Measurements from ENCODE around the gene CORT.
"Not testable (repeated sequence)": the region's sequence is repeated elsewhere in the genome, so short reads cannot be mapped to it uniquely, and the experiment has no call there.

Gene CORT

GRCh38 chr1:10440305-10440704, 9.5 kb upstream of the CORT start:
- DNase-seq, result no peak

- no peak for DNase-seq
Measured at GRCh38 chr1:10440794-10441193, 9.0 kb upstream of the CORT start.

GRCh38 chr1:10444248-10444647, 5.6 kb upstream of the CORT start:
- DNase-seq, result no peak

GRCh38 chr1:10444795-10445397, 4.9 kb upstream of the CORT start:
- DNase-seq, result no peak

- DNase-seq, result no peak
Measured at GRCh38 chr1:10446790-10447422, 2.9 kb upstream of the CORT start.

GRCh38 chr1:10450156-10450814, 454 bp downstream of the CORT start:
- DNase-seq, result no peak

- no peak for DNase-seq
Measured at GRCh38 chr1:10450836-10451235, 1.0 kb downstream of the CORT start.

GRCh38 chr1:10451287-10451686, 1.5 kb downstream of the CORT start:
- DNase-seq, result no peak

GRCh38 chr1:10456048-10456447, 6.2 kb downstream of the CORT start:
- no peak for DNase-seq

GRCh38 chr1:10456661-10457060, 6.8 kb downstream of the CORT start:
- no peak for DNase-seq

GRCh38 chr1:10457462-10457861, 7.6 kb downstream of the CORT start:
- DNase-seq, result not testable (repeated sequence)

- DNase-seq, result no peak
Measured at GRCh38 chr1:10457875-10458274, 8.0 kb downstream of the CORT start.

GRCh38 chr1:10459184-10459583, 9.4 kb downstream of the CORT start:
- DNase-seq, result no peak

GRCh38 chr1:10467078-10467477, 17.2 kb downstream of the CORT start:
- no peak for DNase-seq

- no peak for DNase-seq
Measured at GRCh38 chr1:10470043-10470442, 20.2 kb downstream of the CORT start.

- no peak for DNase-seq
Measured at GRCh38 chr1:10471411-10472219, 21.8 kb downstream of the CORT start.

GRCh38 chr1:10472220-10473144, 22.7 kb downstream of the CORT start, which contains the start of gene DFFA:
DFFA (minus strand) TSS chr1:10472529; CDS start chr1:10472458, 71 bp downstream.
- peak; percentile 86 for DNase-seq

GRCh38 chr1:10473145-10473765, 23.4 kb downstream of the CORT start:
- no peak for DNase-seq

GRCh38 chr1:10474309-10474612, 24.4 kb downstream of the CORT start:
- not testable (repeated sequence) for DNase-seq

- peak; percentile 78 for DNase-seq
Measured at GRCh38 chr1:10474613-10475507, 25.0 kb downstream of the CORT start, which contains the start of gene PEX14. PEX14 (plus strand) TSS chr1:10474950; CDS start chr1:10474967, 17 bp downstream.

- no peak for DNase-seq
Measured at GRCh38 chr1:10475510-10475909, 25.7 kb downstream of the CORT start.

All from central memory CD4-positive, alpha-beta T cell (primary cell).